ENCODE results near the gene CDH19. TPM values are rescaled to one million over a fixed set of nuclear protein-coding genes. Genes with fewer than 3 reads are reported as not detected.
"Not testable (repeated sequence)": the region's sequence is repeated elsewhere in the genome, so short reads cannot be mapped to it uniquely, and the experiment has no call there.

Gene CDH19
- total RNA-seq, 2 experiments from 2014 or later, result not detected

DNA sequence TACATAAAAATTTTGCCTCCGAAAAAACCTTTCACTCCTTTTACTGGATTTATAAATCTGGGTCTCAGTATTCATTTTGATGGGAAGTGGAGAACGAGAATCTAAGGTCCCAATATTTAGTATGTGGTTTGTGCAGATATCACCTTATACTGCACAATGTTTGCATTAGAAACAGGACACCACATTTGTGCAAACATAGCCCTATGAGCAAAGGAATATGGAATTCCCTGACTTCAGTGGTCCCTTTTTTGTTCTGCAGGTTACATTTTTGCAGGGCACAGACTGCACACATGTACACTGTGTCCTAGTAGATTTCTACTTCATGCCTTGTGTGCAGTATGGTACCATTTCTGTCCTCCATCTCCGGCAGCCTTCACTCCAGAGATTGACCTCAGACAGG lies 130.0 kb downstream of the CDH19 start:
- H3K36me3 Mint-ChIP-seq, result no peaks in the 10 kb centered on the region
- no peak for DNase-seq
- H3K9me3 Mint-ChIP-seq (ENCODE audit: low read depth), result peaks cover 2% of the 10 kb centered on the region
- H3K4me3 Mint-ChIP-seq, result no peak overlapping the region
- ATAC-seq, result no peak
- CTCF ChIA-PET, result no interaction called here
- no peak overlapping the region for H3K27ac Mint-ChIP-seq
- H3K27me3 Mint-ChIP-seq, result no peaks in the 10 kb centered on the region
- no peaks in the 10 kb centered on the region for H3K4me1 Mint-ChIP-seq

DNA sequence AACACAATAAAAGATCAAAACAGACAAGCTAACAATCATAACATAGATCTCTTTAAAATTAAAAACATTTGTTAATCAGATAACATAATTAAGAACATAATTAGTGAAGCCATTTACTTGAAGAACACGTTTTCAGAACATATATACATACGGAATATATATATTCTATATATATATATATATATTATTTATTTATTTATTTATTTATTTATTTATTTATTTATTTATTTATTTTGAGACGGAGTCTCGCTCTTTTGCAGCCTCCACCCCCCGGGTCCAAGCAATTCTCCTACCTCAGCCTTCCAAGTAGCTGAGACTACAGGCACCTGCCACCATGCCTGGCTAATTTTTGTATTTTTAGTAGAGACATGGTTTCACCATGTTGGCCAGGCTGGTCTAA lies 137.7 kb downstream of the CDH19 start:
- H3K36me3 Mint-ChIP-seq; H3K27me3 Mint-ChIP-seq; ATAC-seq; H3K4me1 Mint-ChIP-seq; CTCF ChIA-PET; H3K4me3 Mint-ChIP-seq; H3K9me3 Mint-ChIP-seq (ENCODE audit: low read depth); DNase-seq; H3K27ac Mint-ChIP-seq: not testable (repeated sequence)

- CTCF ChIA-PET, result no interaction called here
- ATAC-seq, result no peak
- H3K36me3 Mint-ChIP-seq, result no peaks in the 10 kb centered on the region
- no peaks in the 10 kb centered on the region for H3K27me3 Mint-ChIP-seq
- H3K9me3 Mint-ChIP-seq (ENCODE audit: low read depth), result peaks cover 4% of the 10 kb centered on the region
- DNase-seq, result no peak
- no peaks in the 10 kb centered on the region for H3K4me1 Mint-ChIP-seq
- H3K4me3 Mint-ChIP-seq, result no peak overlapping the region
- no peak overlapping the region for H3K27ac Mint-ChIP-seq
Observed at GRCh38 chr18:66461344-66461743, 142.5 kb downstream of the CDH19 start.

- Mint-ChIP-seq H3K27me3 (no peaks in the 10 kb centered on the region), H3K27ac (no peak overlapping the region), H3K9me3 (ENCODE audit: low read depth) (peaks cover under 1% of the 10 kb centered on the region), H3K4me1 (no peaks in the 10 kb centered on the region), H3K4me3 (no peak overlapping the region), H3K36me3 (no peaks in the 10 kb centered on the region)
- CTCF ChIA-PET, result no interaction called here
- no peak for ATAC-seq
- DNase-seq, result no peak
Observed at GRCh38 chr18:66457245-66457644, 146.6 kb downstream of the CDH19 start.
